ENCODE data around the gene STAT2. TPM values are rescaled to one million over a fixed set of nuclear protein-coding genes. Genes with fewer than 3 reads are reported as not detected.

The STAT2 gene
- total and polyA plus RNA-seq, 2 experiments from 2014 or later: 15.6 to 67.9 TPM

- no peak for DNase-seq (ENCODE audit: low spot score)
- H3K4me2 ChIP-seq: peak overlapping the region; percentile 81
- no peaks in the 10 kb centered on the region for H3K27me3 ChIP-seq (ENCODE audit: insufficient read depth)
- H3K36me3 Mint-ChIP-seq (ENCODE audit: low read depth): no peaks in the 10 kb centered on the region
- peak overlapping the region; percentile 91 for H3K4me3 Mint-ChIP-seq
- peak overlapping the region; percentile 98 for H3K27ac ChIP-seq (ENCODE audit: low read depth)
- H4K20me1 ChIP-seq (replicated peaks; ENCODE audit: insufficient read depth): no peaks in the 10 kb centered on the region
- peaks cover 22% of the 10 kb centered on the region for H3K4me1 ChIP-seq (ENCODE audit: insufficient read depth)
- peaks cover 11% of the 10 kb centered on the region for H3K27me3 Mint-ChIP-seq (ENCODE audit: insufficient read depth, low read depth, poor library complexity)
- no peak overlapping the region for H2AFZ ChIP-seq
- peak; percentile 29 for ATAC-seq
- peak overlapping the region; percentile 58 for H3K4me3 ChIP-seq
- H3K79me2 ChIP-seq (replicated peaks; ENCODE audit: insufficient read depth): peaks cover 5% of the 10 kb centered on the region; the same call in 1 of the 2 replicates
- peaks cover 11% of the 10 kb centered on the region; the same call in 1 of the 2 replicates for H3F3A ChIP-seq (replicated peaks; ENCODE audit: low read depth)
- H3K9me3 Mint-ChIP-seq: no peaks in the 10 kb centered on the region
- peaks cover 28% of the 10 kb centered on the region for H3K4me1 Mint-ChIP-seq
- peaks cover 8% of the 10 kb centered on the region for H3K9me2 ChIP-seq (ENCODE audit: insufficient read depth)
- TF ChIP-seq ETS1 (IDR thresholded peaks at IDR 0.05) (no peak), EZH2 (IDR thresholded peaks at IDR 0.05; ENCODE audit: low read depth, unreplicated experiment) (no peak), EZH2phosphoT487 (IDR thresholded peaks at IDR 0.05; ENCODE audit: unreplicated experiment) (no peak), JUNB (IDR thresholded peaks at IDR 0.05; ENCODE audit: unreplicated experiment) (no peak)
- no peaks in the 10 kb centered on the region for H3K36me3 ChIP-seq (ENCODE audit: insufficient read depth)
- H3K27ac Mint-ChIP-seq: peak overlapping the region; percentile 99
Observed at GRCh38 chr12:56333197-56333678, 26.7 kb downstream of the STAT2 start.

- Histone ChIP-seq H3K4me1 (ENCODE audit: insufficient read depth) (peaks cover 16% of the 10 kb centered on the region), H4K20me1 (replicated peaks; ENCODE audit: insufficient read depth) (no peaks in the 10 kb centered on the region), H3K9me2 (ENCODE audit: insufficient read depth) (peaks cover 4% of the 10 kb centered on the region), H3K4me3 (peak overlapping the region; percentile 58), H3K36me3 (ENCODE audit: insufficient read depth) (no peaks in the 10 kb centered on the region), H3K27ac (ENCODE audit: low read depth) (peak overlapping the region; percentile 98), H3F3A (replicated peaks; ENCODE audit: low read depth) (0 out of 2 replicates have a peak, but pooled peaks cover 6% of the 10 kb centered on the region), H3K27me3 (ENCODE audit: insufficient read depth) (no peaks in the 10 kb centered on the region), H2AFZ (no peak overlapping the region), H3K4me2 (peak overlapping the region; percentile 81), H3K79me2 (replicated peaks; ENCODE audit: insufficient read depth) (peaks cover 5% of the 10 kb centered on the region; the same call in 1 of the 2 replicates)
- Mint-ChIP-seq H3K4me1 (peaks cover 24% of the 10 kb centered on the region), H3K36me3 (ENCODE audit: low read depth) (no peaks in the 10 kb centered on the region), H3K4me3 (peak overlapping the region; percentile 91), H3K9me3 (no peaks in the 10 kb centered on the region), H3K27me3 (ENCODE audit: insufficient read depth, low read depth, poor library complexity) (peaks cover 11% of the 10 kb centered on the region), H3K27ac (peak overlapping the region; percentile 99)
- no peak for DNase-seq (ENCODE audit: low spot score)
- ATAC-seq: no peak
- TF ChIP-seq CTCF (conservative IDR thresholded peaks at IDR 0.05; ENCODE audit: low read depth in 2 of 2): no peak
- no peak for TF ChIP-seq ETS1 (IDR thresholded peaks at IDR 0.05)
- TF ChIP-seq REST (IDR thresholded peaks at IDR 0.05; ENCODE audit: unreplicated experiment): no peak
Observed at GRCh38 chr12:56332512-56333196, 27.3 kb downstream of the STAT2 start.

All from GM23338 (cell line).